GM04504 (cell line): Measurements from ENCODE around the gene MAFF.
A peak's percentile ranks its signal among the peaks of the same experiment; 100 is the strongest.
"Not testable (repeated sequence)": the region's sequence is repeated elsewhere in the genome, so short reads cannot be mapped to it uniquely, and the experiment has no call there.

Experiments used
- DNase-seq: peaks from one replicate; pipeline ENCODE4 v3.0.0-alpha.2; 2012; ENCODE audit warnings: low read depth

MAFF gene

GRCh38 chr22:38201711-38202436 is at the start of gene MAFF:
Gene MAFF, plus strand, starts transcription at chr22:38201994. Its CDS starts 11,860 bp downstream, at chr22:38213854.
- DNase-seq: peak; percentile 95

GRCh38 chr22:38153821-38154562 is 47.8 kb upstream of the MAFF start:
- no peak for DNase-seq

- not testable (repeated sequence) for DNase-seq
Observed at GRCh38 chr22:38154563-38154915, 47.3 kb upstream of the MAFF start.

GRCh38 chr22:38155703-38156102 is 46.1 kb upstream of the MAFF start:
- no peak for DNase-seq

- DNase-seq: no peak
Observed at GRCh38 chr22:38162881-38163843, 38.6 kb upstream of the MAFF start.

- DNase-seq: no peak
Observed at GRCh38 chr22:38163844-38164550, 37.8 kb upstream of the MAFF start.

- DNase-seq: no peak
Observed at GRCh38 chr22:38164551-38164918, 37.3 kb upstream of the MAFF start.

- no peak for DNase-seq
Observed at GRCh38 chr22:38165922-38166593, 35.7 kb upstream of the MAFF start.

GRCh38 chr22:38167988-38168407 is 33.8 kb upstream of the MAFF start:
- DNase-seq: no peak

GRCh38 chr22:38169116-38169515 is 32.7 kb upstream of the MAFF start:
- DNase-seq: no peak

- no peak for DNase-seq
Observed at GRCh38 chr22:38170469-38170868, 31.3 kb upstream of the MAFF start.

GRCh38 chr22:38171927-38172831 is 29.6 kb upstream of the MAFF start:
- no peak for DNase-seq

- DNase-seq: no peak
Observed at GRCh38 chr22:38172832-38173640, 28.8 kb upstream of the MAFF start.

GRCh38 chr22:38173641-38173906 is 28.2 kb upstream of the MAFF start:
- no peak for DNase-seq

GRCh38 chr22:38174626-38175025 is 27.2 kb upstream of the MAFF start:
- DNase-seq: no peak

GRCh38 chr22:38175206-38176118 is 26.3 kb upstream of the MAFF start:
- DNase-seq: no peak

- peak; percentile 96 for DNase-seq
Observed at GRCh38 chr22:38176170-38176741, 25.5 kb upstream of the MAFF start.

- no peak for DNase-seq
Observed at GRCh38 chr22:38177044-38177443, 24.8 kb upstream of the MAFF start.
